ENCODE results near the gene E2F8. TPM values are rescaled to one million over a fixed set of nuclear protein-coding genes. Genes with fewer than 3 reads are reported as not detected.

The E2F8 gene
- total RNA-seq, 1 experiment from 2014 or later, result 11.3 TPM

DNA sequence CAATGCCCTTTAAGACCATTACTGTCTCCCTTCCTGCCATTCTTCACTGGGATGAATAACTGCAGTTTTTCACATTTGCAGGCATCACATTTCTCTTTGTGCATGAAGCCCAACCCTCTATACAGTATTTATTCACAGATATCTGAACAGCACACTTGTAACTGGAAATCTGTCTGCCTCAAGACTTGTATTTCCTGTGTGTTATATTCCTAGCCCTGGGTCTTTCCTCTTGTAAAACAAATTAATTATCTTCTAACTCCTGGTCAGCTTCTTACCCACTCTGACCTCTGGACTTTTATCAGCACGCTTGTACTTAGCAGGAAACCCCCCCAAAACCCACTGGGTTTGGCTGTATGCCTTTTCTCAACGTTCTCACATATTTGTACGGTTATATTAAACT lies 41.0 kb downstream of the E2F8 start:
- Histone ChIP-seq H2BK20ac (ENCODE audit: low read depth, low read length, poor library complexity, severe bottlenecking) (no peak overlapping the region), H3K18ac (ENCODE audit: insufficient read length, low read depth, low read length) (no peak overlapping the region), H3K14ac (ENCODE audit: insufficient read depth, low read length) (no peak overlapping the region), H4K5ac (ENCODE audit: insufficient read length, low read depth, low read length) (no peak overlapping the region), H3K9ac (ENCODE audit: extremely low read depth, insufficient read length, low read length) (no peak overlapping the region), H4K8ac (replicated peaks; ENCODE audit: insufficient read length, low read depth, low read length) (no peak overlapping the region), H2BK15ac (ENCODE audit: low read depth, low read length) (no peak overlapping the region), H3T11ph (ENCODE audit: low read length) (no peak overlapping the region), H3K79me2 (ENCODE audit: insufficient read depth, low read length) (no peaks in the 10 kb centered on the region), H2AFZ (ENCODE audit: low read length) (no peak overlapping the region), H3K9me3 (ENCODE audit: control insufficient read depth, low read depth, low read length) (no peaks in the 10 kb centered on the region), H2AK5ac (ENCODE audit: insufficient read length, low read length) (no peak overlapping the region), H3K27me3 (ENCODE audit: insufficient read depth, low read length) (no peaks in the 10 kb centered on the region), H3K79me1 (ENCODE audit: insufficient read depth, low read depth, low read length, poor library complexity, severe bottlenecking) (no peaks in the 10 kb centered on the region), H3K4me1 (ENCODE audit: insufficient read depth, low read length) (no peaks in the 10 kb centered on the region), H2BK12ac (ENCODE audit: insufficient read length, low read depth, low read length) (no peak overlapping the region), H3K56ac (ENCODE audit: insufficient read length, low read depth, low read length) (no peak overlapping the region), H3K4ac (ENCODE audit: low read depth, low read length) (no peak overlapping the region), H4K20me1 (ENCODE audit: control insufficient read depth, insufficient read depth, insufficient read length) (no peaks in the 10 kb centered on the region), H3K27ac (ENCODE audit: insufficient read length, low read depth, low read length) (no peak overlapping the region), H3K23me2 (ENCODE audit: insufficient read length, low read depth, low read length, poor library complexity, severe bottlenecking) (no peaks in the 10 kb centered on the region), H2BK5ac (ENCODE audit: insufficient read length, low read length) (no peak overlapping the region), H3K4me2 (ENCODE audit: insufficient read depth, insufficient read length, low read length) (no peak overlapping the region), H4K91ac (ENCODE audit: insufficient read length, low read depth, low read length) (no peak overlapping the region), H2BK120ac (ENCODE audit: low read depth, low read length, poor library complexity, severe bottlenecking) (no peak overlapping the region), H3K23ac (ENCODE audit: insufficient read length, low read depth, low read length) (no peak overlapping the region)
- no peak overlapping the region for H3K4me3 Mint-ChIP-seq
- H3K36me3 Mint-ChIP-seq (ENCODE audit: insufficient read depth in 1 of 3, low read depth in 3 of 3), result peaks cover 0 to 3% (median 0%) of the 10 kb centered on the region in 3 experiments; a peak in 1 of 7 replicates
- no peaks in the 10 kb centered on the region for H3K4me1 Mint-ChIP-seq
- H3K27ac Mint-ChIP-seq, result no peak overlapping the region
- peaks cover 5% of the 10 kb centered on the region; the same call in 1 of the 2 replicates for H3K27me3 Mint-ChIP-seq (ENCODE audit: low read depth)
- H3K9me3 Mint-ChIP-seq, result peaks cover 0 to 7% of the 10 kb centered on the region in 2 experiments; a peak in 2 of 5 replicates
- WGBS (ENCODE audit: extremely low coverage, insufficient read length, low lambda C conversion rate), result no CpG with 5 or more reads among the region's 3 CpGs
- no peak for DNase-seq
- TF ChIP-seq, protein P1, sequence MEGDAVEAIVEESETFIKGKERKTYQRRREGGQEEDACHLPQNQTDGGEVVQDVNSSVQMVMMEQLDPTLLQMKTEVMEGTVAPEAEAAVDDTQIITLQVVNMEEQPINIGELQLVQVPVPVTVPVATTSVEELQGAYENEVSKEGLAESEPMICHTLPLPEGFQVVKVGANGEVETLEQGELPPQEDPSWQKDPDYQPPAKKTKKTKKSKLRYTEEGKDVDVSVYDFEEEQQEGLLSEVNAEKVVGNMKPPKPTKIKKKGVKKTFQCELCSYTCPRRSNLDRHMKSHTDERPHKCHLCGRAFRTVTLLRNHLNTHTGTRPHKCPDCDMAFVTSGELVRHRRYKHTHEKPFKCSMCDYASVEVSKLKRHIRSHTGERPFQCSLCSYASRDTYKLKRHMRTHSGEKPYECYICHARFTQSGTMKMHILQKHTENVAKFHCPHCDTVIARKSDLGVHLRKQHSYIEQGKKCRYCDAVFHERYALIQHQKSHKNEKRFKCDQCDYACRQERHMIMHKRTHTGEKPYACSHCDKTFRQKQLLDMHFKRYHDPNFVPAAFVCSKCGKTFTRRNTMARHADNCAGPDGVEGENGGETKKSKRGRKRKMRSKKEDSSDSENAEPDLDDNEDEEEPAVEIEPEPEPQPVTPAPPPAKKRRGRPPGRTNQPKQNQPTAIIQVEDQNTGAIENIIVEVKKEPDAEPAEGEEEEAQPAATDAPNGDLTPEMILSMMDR (conservative IDR thresholded peaks at IDR 0.05), result no peak
